IPS-NIHi7 (cell line): ENCODE results near the gene TNKS1BP1.

Experiments used
- DNase-seq: peaks from one replicate; pipeline ENCODE4 v3.0.0; 2012; ENCODE audit warnings: mixed read lengths; ENCODE audit errors: extremely low spot score

The TNKS1BP1 gene

GRCh38 chr11:57260937-57261783 is 63.6 kb downstream of the TNKS1BP1 start:
- DNase-seq, result no peak

GRCh38 chr11:57256119-57256518 is 68.6 kb downstream of the TNKS1BP1 start:
- no peak for DNase-seq

GRCh38 chr11:57255618-57256017 is 69.1 kb downstream of the TNKS1BP1 start:
- DNase-seq, result no peak

- DNase-seq, result no peak
Observed at GRCh38 chr11:57254631-57255030, 70.1 kb downstream of the TNKS1BP1 start.

- DNase-seq, result no peak
Observed at GRCh38 chr11:57251491-57252104, 73.2 kb downstream of the TNKS1BP1 start.

- no peak for DNase-seq
Observed at GRCh38 chr11:57251037-57251436, 73.7 kb downstream of the TNKS1BP1 start.
